ENCODE data around the gene CITED1. TPM values are rescaled to one million over a fixed set of nuclear protein-coding genes. Genes with fewer than 3 reads are reported as not detected.

Gene CITED1
- total RNA-seq, 2 donors from 2014 or later = 0.38 TPM; not detected in 1

Other genes with a start within 250 kb of the CITED1 start
- under 1 TPM; 0.17 to 0.74 TPM for gene RTL5, start 174.0 kb downstream of the CITED1 start, total RNA-seq
- 1 to 10 TPM; 4.7 to 6.2 TPM for gene PIN4, start 124.2 kb downstream of the CITED1 start, total RNA-seq
- 1 to 10 TPM; 5.4 to 6.5 TPM for gene ERCC6L, start 66.9 kb downstream of the CITED1 start, total RNA-seq
- gene RPS4X, start 28.7 kb downstream of the CITED1 start, total RNA-seq = 1,000 to 10,000 TPM; 1,394 to 2,332 TPM